HepG2 (cell line): Measurements from ENCODE around the gene CREBZF. TPM values are rescaled to one million over a fixed set of nuclear protein-coding genes. Genes with fewer than 3 reads are reported as not detected.
A peak's percentile ranks its signal among the peaks of the same experiment; 100 is the strongest.

ENCODE experiments used
- FOXA1 ChIP-seq, 2 experiments: fragments of 450-650 bp in 1 of 2; sonication (generic) in 1 of 2; formaldehyde crosslinking in 1 of 2; IDR thresholded peaks; 2 replicates each; pipeline versions ENCODE4 v1.4.0 to v1.6.1; 2016 to 2020; ENCODE audit warnings: missing genetic modification reagents in 1 of 2
- FOXK1 ChIP-seq: sonication (generic); formaldehyde crosslinking; IDR thresholded peaks from 2 replicates; pipeline ENCODE4 v1.4.0; 2020; ENCODE audit warnings: low read depth, missing genetic modification reagents, borderline replicate concordance
- HCFC1 ChIP-seq: fragments of 150-350 bp; IDR thresholded peaks from 2 replicates; pipeline ENCODE4 v1.6.1; 2014; ENCODE audit warnings: low read depth, low read length
- KAT8 ChIP-seq: IDR thresholded peaks from 2 replicates; pipeline ENCODE4 v1.6.1; 2016; ENCODE audit warnings: missing genetic modification reagents, missing compliant biosample characterization
- NFYB ChIP-seq: sonication (generic); formaldehyde crosslinking; IDR thresholded peaks from 2 replicates; pipeline ENCODE4 v1.4.0; 2020; ENCODE audit warnings: missing genetic modification reagents
- POGZ ChIP-seq: sonication (generic); formaldehyde crosslinking; IDR thresholded peaks from 2 replicates; pipeline ENCODE4 v1.4.0; 2020; ENCODE audit warnings: mild to moderate bottlenecking, missing genetic modification reagents
- PRPF4 ChIP-seq: fragments of 200-400 bp; formaldehyde crosslinking; IDR thresholded peaks from 2 replicates; pipeline ENCODE4 v1.6.1; 2016; ENCODE audit warnings: low read length, low read depth; ENCODE audit not compliant: poor library complexity, severe bottlenecking
- SAP130 ChIP-seq: IDR thresholded peaks from 2 replicates; pipeline ENCODE4 v1.6.1; 2016; ENCODE audit warnings: low read depth
- STAG1 ChIP-seq: sonication (generic); formaldehyde crosslinking; IDR thresholded peaks from 2 replicates; pipeline ENCODE4 v1.4.0; 2020; ENCODE audit warnings: missing genetic modification reagents
- ZFX ChIP-seq: sonication (generic); formaldehyde crosslinking; IDR thresholded peaks from 2 replicates; pipeline ENCODE4 v1.4.0; 2020; ENCODE audit warnings: mild to moderate bottlenecking, low read depth, missing genetic modification reagents, moderate library complexity
- ZMYM4 ChIP-seq: sonication (generic); formaldehyde crosslinking; IDR thresholded peaks from 2 replicates; pipeline ENCODE4 v1.8.1; 2023; ENCODE audit warnings: mild to moderate bottlenecking, missing genetic modification reagents
- polyA plus RNA-seq, 8 experiments: library from polyadenylated mRNA; depleted of rRNA in 3 of 8; stranded (reverse) in 7 of 8; unstranded in 1 of 8; fragments of >200 nt; fragmentation: Illumina TruSeq in 4 of 8; extraction: Trizol in 4 of 8; gene quantifications; 2 replicates each; pipeline versions ENCODE4 v1.2.1 to v1.2.3, GENCODE V29; 2011 to 2016; ENCODE audit warnings: low read depth in 4 of 8, missing spikeins in 1 of 8, mixed read lengths in 1 of 8; ENCODE audit not compliant: insufficient read depth in 1 of 8
- total RNA-seq, 5 experiments: library from RNA; depleted of rRNA; stranded (reverse); fragments of >200 nt; fragmentation: Illumina TruSeq; extraction: Trizol; gene quantifications; 2 replicates each; pipeline ENCODE4 v1.2.3, GENCODE V29; 2016; ENCODE audit warnings: low read depth in 1 of 5
- TF ChIP-seq, protein P1 (sequence below): sonication (generic); formaldehyde crosslinking; IDR thresholded peaks from 2 replicates; pipeline ENCODE4 v1.4.0; 2020; ENCODE audit warnings: missing genetic modification reagents, borderline replicate concordance
- TF ChIP-seq, protein P2 (sequence below): sonication (generic); formaldehyde crosslinking; conservative IDR thresholded peaks from 2 replicates; pipeline ENCODE4 v1.8.1; 2023; ENCODE audit warnings: missing genetic modification reagents

Gene CREBZF
- total and polyA plus RNA-seq, 2 of the 13 experiments (the other 11 are each of a cell fraction or from before 2014, with no cell fraction given): 30.6 to 43.1 TPM

DNA sequence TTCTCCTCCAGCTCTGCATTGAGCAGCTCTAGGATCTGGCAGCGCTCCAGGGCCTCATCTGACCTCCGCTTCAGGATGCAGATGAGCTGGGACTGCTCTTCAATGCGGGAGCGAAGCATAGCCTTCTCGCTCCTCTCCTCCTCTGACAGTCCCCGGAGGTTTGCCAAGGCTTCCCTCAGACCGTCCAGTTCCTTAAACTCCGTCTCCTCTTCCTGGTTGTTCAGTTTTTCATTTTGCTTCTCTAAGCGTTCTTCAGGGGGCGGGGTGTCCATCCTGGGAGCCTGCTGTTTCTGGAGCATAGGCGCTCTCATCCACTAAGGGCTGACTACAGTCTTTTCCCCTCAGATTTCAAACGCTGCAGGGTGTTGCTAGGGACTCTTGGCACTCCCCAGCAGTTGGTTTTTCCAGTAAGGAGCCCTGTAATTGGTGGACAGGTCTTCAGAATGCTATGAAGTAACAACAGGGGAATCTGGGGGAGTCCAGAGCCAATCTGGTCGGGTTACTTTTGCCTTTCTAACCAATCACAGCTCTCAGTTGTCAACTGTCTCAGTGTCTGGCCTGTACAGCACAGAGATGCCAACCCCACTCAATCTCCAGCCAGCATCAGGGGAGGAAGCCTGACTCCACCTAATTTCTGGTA is 21.0 kb upstream of the CREBZF start, which contains the start of gene CCDC89 (continued):
- TF ChIP-seq ZMYM4 (CRISPR knock-in tag): peak; percentile 47; the same call in 1 of the 2 replicates
- TF ChIP-seq HCFC1: no peak
- TF ChIP-seq POGZ: 0 out of 2 replicates have a peak, but pooled peaks have one; percentile 31
- peak; percentile 21; the same call in 1 of the 2 replicates for TF ChIP-seq KAT8 (CRISPR knock-in tag)
- TF ChIP-seq, protein P1, sequence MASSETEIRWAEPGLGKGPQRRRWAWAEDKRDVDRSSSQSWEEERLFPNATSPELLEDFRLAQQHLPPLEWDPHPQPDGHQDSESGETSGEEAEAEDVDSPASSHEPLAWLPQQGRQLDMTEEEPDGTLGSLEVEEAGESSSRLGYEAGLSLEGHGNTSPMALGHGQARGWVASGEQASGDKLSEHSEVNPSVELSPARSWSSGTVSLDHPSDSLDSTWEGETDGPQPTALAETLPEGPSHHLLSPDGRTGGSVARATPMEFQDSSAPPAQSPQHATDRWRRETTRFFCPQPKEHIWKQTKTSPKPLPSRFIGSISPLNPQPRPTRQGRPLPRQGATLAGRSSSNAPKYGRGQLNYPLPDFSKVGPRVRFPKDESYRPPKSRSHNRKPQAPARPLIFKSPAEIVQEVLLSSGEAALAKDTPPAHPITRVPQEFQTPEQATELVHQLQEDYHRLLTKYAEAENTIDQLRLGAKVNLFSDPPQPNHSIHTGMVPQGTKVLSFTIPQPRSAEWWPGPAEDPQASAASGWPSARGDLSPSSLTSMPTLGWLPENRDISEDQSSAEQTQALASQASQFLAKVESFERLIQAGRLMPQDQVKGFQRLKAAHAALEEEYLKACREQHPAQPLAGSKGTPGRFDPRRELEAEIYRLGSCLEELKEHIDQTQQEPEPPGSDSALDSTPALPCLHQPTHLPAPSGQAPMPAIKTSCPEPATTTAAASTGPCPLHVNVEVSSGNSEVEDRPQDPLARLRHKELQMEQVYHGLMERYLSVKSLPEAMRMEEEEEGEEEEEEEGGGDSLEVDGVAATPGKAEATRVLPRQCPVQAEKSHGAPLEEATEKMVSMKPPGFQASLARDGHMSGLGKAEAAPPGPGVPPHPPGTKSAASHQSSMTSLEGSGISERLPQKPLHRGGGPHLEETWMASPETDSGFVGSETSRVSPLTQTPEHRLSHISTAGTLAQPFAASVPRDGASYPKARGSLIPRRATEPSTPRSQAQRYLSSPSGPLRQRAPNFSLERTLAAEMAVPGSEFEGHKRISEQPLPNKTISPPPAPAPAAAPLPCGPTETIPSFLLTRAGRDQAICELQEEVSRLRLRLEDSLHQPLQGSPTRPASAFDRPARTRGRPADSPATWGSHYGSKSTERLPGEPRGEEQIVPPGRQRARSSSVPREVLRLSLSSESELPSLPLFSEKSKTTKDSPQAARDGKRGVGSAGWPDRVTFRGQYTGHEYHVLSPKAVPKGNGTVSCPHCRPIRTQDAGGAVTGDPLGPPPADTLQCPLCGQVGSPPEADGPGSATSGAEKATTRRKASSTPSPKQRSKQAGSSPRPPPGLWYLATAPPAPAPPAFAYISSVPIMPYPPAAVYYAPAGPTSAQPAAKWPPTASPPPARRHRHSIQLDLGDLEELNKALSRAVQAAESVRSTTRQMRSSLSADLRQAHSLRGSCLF (CRISPR knock-in tag): no peak
- TF ChIP-seq ZFX: no peak; the same call in 1 of the 2 replicates
- TF ChIP-seq SAP130 (CRISPR knock-in tag): peak; percentile 44; the same call in 1 of the 2 replicates
- TF ChIP-seq, protein P2, sequence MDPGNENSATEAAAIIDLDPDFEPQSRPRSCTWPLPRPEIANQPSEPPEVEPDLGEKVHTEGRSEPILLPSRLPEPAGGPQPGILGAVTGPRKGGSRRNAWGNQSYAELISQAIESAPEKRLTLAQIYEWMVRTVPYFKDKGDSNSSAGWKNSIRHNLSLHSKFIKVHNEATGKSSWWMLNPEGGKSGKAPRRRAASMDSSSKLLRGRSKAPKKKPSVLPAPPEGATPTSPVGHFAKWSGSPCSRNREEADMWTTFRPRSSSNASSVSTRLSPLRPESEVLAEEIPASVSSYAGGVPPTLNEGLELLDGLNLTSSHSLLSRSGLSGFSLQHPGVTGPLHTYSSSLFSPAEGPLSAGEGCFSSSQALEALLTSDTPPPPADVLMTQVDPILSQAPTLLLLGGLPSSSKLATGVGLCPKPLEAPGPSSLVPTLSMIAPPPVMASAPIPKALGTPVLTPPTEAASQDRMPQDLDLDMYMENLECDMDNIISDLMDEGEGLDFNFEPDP (CRISPR knock-in tag): no peak
- no peak for TF ChIP-seq STAG1
- 0 out of 2 replicates have a peak, but pooled peaks have one; percentile 34 for TF ChIP-seq FOXK1
- TF ChIP-seq PRPF4: no peak
- no peak for TF ChIP-seq FOXA1 (IDR thresholded peaks at IDR 0.05)
- TF ChIP-seq FOXA1 (CRISPR knock-in tag; IDR thresholded peaks at IDR 0.05): no peak
- peak; percentile 72 for TF ChIP-seq NFYB (CRISPR knock-in tag)
